ENCODE data around the gene DGKI. TPM values are rescaled to one million over a fixed set of nuclear protein-coding genes. Genes with fewer than 3 reads are reported as not detected.

DGKI gene
- total and polyA plus RNA-seq, 2 donors: 0.14 to 0.33 TPM

DNA sequence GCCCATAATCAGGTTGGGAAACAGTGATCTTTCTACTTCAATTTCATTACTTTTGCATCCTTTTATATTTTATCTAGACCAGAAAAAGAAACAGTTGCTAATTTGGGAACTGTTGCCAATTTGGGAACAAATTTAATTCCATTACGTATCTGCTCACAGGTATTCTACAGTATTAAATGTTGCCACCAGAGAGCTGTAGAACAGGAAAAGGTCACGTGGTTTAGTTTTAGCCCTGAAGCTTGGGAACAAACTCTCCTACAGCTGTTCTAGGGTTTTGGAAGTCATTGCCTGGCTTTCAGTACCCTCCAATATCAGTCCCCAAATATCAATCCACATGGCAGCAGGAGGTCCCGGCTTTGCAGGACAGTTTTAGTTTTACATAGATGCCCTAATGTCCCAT is 172.7 kb downstream of the DGKI start:
- 87% methylated on average over 3 of the region's 3 CpGs for WGBS
- DNase-seq (ENCODE audit: low read depth in 6 of 9, low spot score in 9 of 9): no peak
- H3K36me3 ChIP-seq (ENCODE audit: control insufficient read depth in 2 of 2, insufficient read depth in 2 of 2, low read length in 1 of 2): no peaks in the 10 kb centered on the region

DNA sequence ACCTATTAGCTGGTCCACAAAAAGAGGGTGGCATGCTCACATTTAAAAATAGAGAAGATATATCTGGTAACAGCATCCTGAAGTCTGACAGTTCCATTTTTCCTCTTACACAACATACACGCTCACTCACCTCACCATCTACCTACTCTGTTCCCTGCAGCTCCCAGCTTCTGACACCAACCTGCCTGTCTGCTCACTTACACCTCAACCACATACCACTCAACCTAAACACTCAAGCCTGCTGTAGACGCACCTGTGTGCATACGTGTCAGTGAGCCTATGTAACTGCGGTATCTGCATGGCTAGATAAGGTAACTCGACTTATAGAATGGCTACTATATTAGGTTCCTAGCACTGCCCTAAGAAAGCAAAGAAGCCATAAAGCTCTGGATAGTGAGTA is 174.9 kb downstream of the DGKI start:
- no peak overlapping the region for H3K27ac ChIP-seq (ENCODE audit: low read depth in 1 of 2, low read length in 1 of 2)
- no peak overlapping the region for H3K4me3 ChIP-seq (ENCODE audit: low read length in 2 of 2)
- no peaks in the 10 kb centered on the region for H3K27me3 ChIP-seq (ENCODE audit: control insufficient read depth in 2 of 2, insufficient read depth in 1 of 2, low read length in 1 of 2)
- no peaks in the 10 kb centered on the region for H3K4me1 ChIP-seq (ENCODE audit: control insufficient read depth in 2 of 2, insufficient read depth in 2 of 2, low read length in 2 of 2)
- H3K9me3 ChIP-seq (ENCODE audit: control insufficient read depth in 2 of 2, insufficient read depth in 1 of 2, low read length in 1 of 2): no peaks in the 10 kb centered on the region
- H3K36me3 ChIP-seq (ENCODE audit: control insufficient read depth in 2 of 2, insufficient read depth in 2 of 2, low read length in 1 of 2): no peaks in the 10 kb centered on the region
- WGBS: 95% methylated on average over 5 of the region's 5 CpGs
- no peak for DNase-seq (ENCODE audit: low read depth in 6 of 9, low spot score in 9 of 9)

More for the DNA sequence above, 172.7 kb downstream of the DGKI start:
- Histone ChIP-seq H3K27me3 (ENCODE audit: control insufficient read depth in 2 of 2, insufficient read depth in 1 of 2, low read length in 1 of 2) (no peaks in the 10 kb centered on the region), H3K4me3 (ENCODE audit: low read length in 2 of 2) (no peak overlapping the region), H3K9me3 (ENCODE audit: control insufficient read depth in 2 of 2, insufficient read depth in 1 of 2, low read length in 1 of 2) (no peaks in the 10 kb centered on the region), H3K4me1 (ENCODE audit: control insufficient read depth in 2 of 2, insufficient read depth in 2 of 2, low read length in 2 of 2) (no peaks in the 10 kb centered on the region), H3K27ac (ENCODE audit: low read depth in 1 of 2, low read length in 1 of 2) (no peak overlapping the region)

- no peaks in the 10 kb centered on the region for H3K4me1 ChIP-seq (ENCODE audit: control insufficient read depth in 2 of 2, insufficient read depth in 2 of 2, low read length in 2 of 2)
- no peak overlapping the region for H3K27ac ChIP-seq (ENCODE audit: low read depth in 1 of 2, low read length in 1 of 2)
- H3K27me3 ChIP-seq (ENCODE audit: control insufficient read depth in 2 of 2, insufficient read depth in 1 of 2, low read length in 1 of 2): no peaks in the 10 kb centered on the region
- no peaks in the 10 kb centered on the region for H3K9me3 ChIP-seq (ENCODE audit: control insufficient read depth in 2 of 2, insufficient read depth in 1 of 2, low read length in 1 of 2)
- 94% methylated on average over 7 of the region's 7 CpGs for WGBS
- no peak for DNase-seq (ENCODE audit: low read depth in 6 of 9, low spot score in 9 of 9)
- H3K4me3 ChIP-seq (ENCODE audit: low read length in 2 of 2): no peak overlapping the region
- no peaks in the 10 kb centered on the region for H3K36me3 ChIP-seq (ENCODE audit: control insufficient read depth in 2 of 2, insufficient read depth in 2 of 2, low read length in 1 of 2)
Observed at GRCh38 chr7:137670222-137671064, 176.3 kb downstream of the DGKI start.

GRCh38 chr7:137669706-137670105 is 177.1 kb downstream of the DGKI start:
- H3K9me3 ChIP-seq (ENCODE audit: control insufficient read depth in 2 of 2, insufficient read depth in 1 of 2, low read length in 1 of 2): no peaks in the 10 kb centered on the region
- no peaks in the 10 kb centered on the region for H3K36me3 ChIP-seq (ENCODE audit: control insufficient read depth in 2 of 2, insufficient read depth in 2 of 2, low read length in 1 of 2)
- DNase-seq (ENCODE audit: low read depth in 6 of 9, low spot score in 9 of 9): no peak
- H3K4me1 ChIP-seq (ENCODE audit: control insufficient read depth in 2 of 2, insufficient read depth in 2 of 2, low read length in 2 of 2): no peaks in the 10 kb centered on the region
- WGBS: 62% methylated on average over 2 of the region's 2 CpGs
- H3K4me3 ChIP-seq (ENCODE audit: low read length in 2 of 2): no peak overlapping the region
- H3K27ac ChIP-seq (ENCODE audit: low read depth in 1 of 2, low read length in 1 of 2): no peak overlapping the region
- H3K27me3 ChIP-seq (ENCODE audit: control insufficient read depth in 2 of 2, insufficient read depth in 1 of 2, low read length in 1 of 2): no peaks in the 10 kb centered on the region

- Histone ChIP-seq H3K9me3 (ENCODE audit: control insufficient read depth in 2 of 2, insufficient read depth in 1 of 2, low read length in 1 of 2) (no peaks in the 10 kb centered on the region), H3K36me3 (ENCODE audit: control insufficient read depth in 2 of 2, insufficient read depth in 2 of 2, low read length in 1 of 2) (no peaks in the 10 kb centered on the region), H3K4me3 (ENCODE audit: low read length in 2 of 2) (no peak overlapping the region), H3K4me1 (ENCODE audit: control insufficient read depth in 2 of 2, insufficient read depth in 2 of 2, low read length in 2 of 2) (no peaks in the 10 kb centered on the region), H3K27me3 (ENCODE audit: control insufficient read depth in 2 of 2, insufficient read depth in 1 of 2, low read length in 1 of 2) (no peaks in the 10 kb centered on the region), H3K27ac (ENCODE audit: low read depth in 1 of 2, low read length in 1 of 2) (no peak overlapping the region)
- no peak for DNase-seq (ENCODE audit: low read depth in 6 of 9, low spot score in 9 of 9)
- WGBS: 89% methylated on average over 2 of the region's 2 CpGs
Observed at GRCh38 chr7:137668404-137668803, 178.4 kb downstream of the DGKI start.

GRCh38 chr7:137667633-137668387 is 179.0 kb downstream of the DGKI start:
- H3K27me3 ChIP-seq (ENCODE audit: control insufficient read depth in 2 of 2, insufficient read depth in 1 of 2, low read length in 1 of 2): no peaks in the 10 kb centered on the region
- DNase-seq (ENCODE audit: low read depth in 6 of 9, low spot score in 9 of 9): no peak
- no peaks in the 10 kb centered on the region for H3K36me3 ChIP-seq (ENCODE audit: control insufficient read depth in 2 of 2, insufficient read depth in 2 of 2, low read length in 1 of 2)
- H3K9me3 ChIP-seq (ENCODE audit: control insufficient read depth in 2 of 2, insufficient read depth in 1 of 2, low read length in 1 of 2): no peaks in the 10 kb centered on the region
- no peak overlapping the region for H3K4me3 ChIP-seq (ENCODE audit: low read length in 2 of 2)
- H3K27ac ChIP-seq (ENCODE audit: low read depth in 1 of 2, low read length in 1 of 2): no peak overlapping the region
- WGBS: 92% methylated on average over 5 of the region's 5 CpGs
- no peaks in the 10 kb centered on the region for H3K4me1 ChIP-seq (ENCODE audit: control insufficient read depth in 2 of 2, insufficient read depth in 2 of 2, low read length in 2 of 2)

DNA sequence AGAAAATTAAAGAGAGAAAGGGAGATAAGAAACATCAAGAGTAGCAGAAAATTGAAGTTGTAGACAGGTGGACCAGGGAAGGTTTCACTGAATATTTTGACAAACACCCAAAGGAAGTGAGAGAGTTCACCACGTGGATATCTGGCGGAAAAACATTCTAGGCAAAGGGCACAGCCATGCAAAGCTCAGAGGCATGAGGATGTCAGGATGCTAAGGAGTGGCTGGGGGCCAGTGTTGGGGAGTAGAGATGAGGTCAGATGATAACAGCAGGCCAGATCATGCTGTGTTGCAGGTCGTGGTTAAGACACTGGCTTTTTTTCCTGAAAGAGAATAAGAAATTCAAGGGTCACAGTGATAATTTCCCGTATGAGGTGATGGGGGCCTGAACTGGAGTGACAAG is 181.9 kb downstream of the DGKI start:
- Histone ChIP-seq H3K27me3 (ENCODE audit: control insufficient read depth in 2 of 2, insufficient read depth in 1 of 2, low read length in 1 of 2) (no peaks in the 10 kb centered on the region), H3K4me1 (ENCODE audit: control insufficient read depth in 2 of 2, insufficient read depth in 2 of 2, low read length in 2 of 2) (no peaks in the 10 kb centered on the region), H3K9me3 (ENCODE audit: control insufficient read depth in 2 of 2, insufficient read depth in 1 of 2, low read length in 1 of 2) (no peaks in the 10 kb centered on the region), H3K4me3 (ENCODE audit: low read length in 2 of 2) (no peak overlapping the region), H3K36me3 (ENCODE audit: control insufficient read depth in 2 of 2, insufficient read depth in 2 of 2, low read length in 1 of 2) (no peaks in the 10 kb centered on the region), H3K27ac (ENCODE audit: low read depth in 1 of 2, low read length in 1 of 2) (no peak overlapping the region)
- DNase-seq (ENCODE audit: low read depth in 6 of 9, low spot score in 9 of 9): no peak
- WGBS: 39% methylated on average over 4 of the region's 4 CpGs

- H3K4me1 ChIP-seq (ENCODE audit: control insufficient read depth in 2 of 2, insufficient read depth in 2 of 2, low read length in 2 of 2): no peaks in the 10 kb centered on the region
- H3K27me3 ChIP-seq (ENCODE audit: control insufficient read depth in 2 of 2, insufficient read depth in 1 of 2, low read length in 1 of 2): no peaks in the 10 kb centered on the region
- no peak overlapping the region for H3K27ac ChIP-seq (ENCODE audit: low read depth in 1 of 2, low read length in 1 of 2)
- WGBS: 65% methylated on average over 4 of the region's 4 CpGs
- no peak for DNase-seq (ENCODE audit: low read depth in 6 of 9, low spot score in 9 of 9)
- no peak overlapping the region for H3K4me3 ChIP-seq (ENCODE audit: low read length in 2 of 2)
- no peaks in the 10 kb centered on the region for H3K36me3 ChIP-seq (ENCODE audit: control insufficient read depth in 2 of 2, insufficient read depth in 2 of 2, low read length in 1 of 2)
- H3K9me3 ChIP-seq (ENCODE audit: control insufficient read depth in 2 of 2, insufficient read depth in 1 of 2, low read length in 1 of 2): no peaks in the 10 kb centered on the region
Observed at GRCh38 chr7:137661634-137662033, 185.1 kb downstream of the DGKI start.

- DNase-seq (ENCODE audit: low read depth in 6 of 9, low spot score in 9 of 9): no peak
- H3K4me1 ChIP-seq (ENCODE audit: control insufficient read depth in 2 of 2, insufficient read depth in 2 of 2, low read length in 2 of 2): no peaks in the 10 kb centered on the region
- 90% methylated on average over 9 of the region's 9 CpGs for WGBS
- H3K27me3 ChIP-seq (ENCODE audit: control insufficient read depth in 2 of 2, insufficient read depth in 1 of 2, low read length in 1 of 2): no peaks in the 10 kb centered on the region
- H3K9me3 ChIP-seq (ENCODE audit: control insufficient read depth in 2 of 2, insufficient read depth in 1 of 2, low read length in 1 of 2): no peaks in the 10 kb centered on the region
- no peaks in the 10 kb centered on the region for H3K36me3 ChIP-seq (ENCODE audit: control insufficient read depth in 2 of 2, insufficient read depth in 2 of 2, low read length in 1 of 2)
- H3K27ac ChIP-seq (ENCODE audit: low read depth in 1 of 2, low read length in 1 of 2): no peak overlapping the region
- no peak overlapping the region for H3K4me3 ChIP-seq (ENCODE audit: low read length in 2 of 2)
Observed at GRCh38 chr7:137658190-137658900, 188.4 kb downstream of the DGKI start.
